H1 (cell line): ENCODE data around the gene CDK4. TPM values are rescaled to one million over a fixed set of nuclear protein-coding genes. Genes with fewer than 3 reads are reported as not detected.

Experiments used
- CHD7 ChIP-seq: fragments of 300-600 bp; sonication (generic); IDR thresholded peaks from 2 replicates; pipeline ENCODE4 v1.7.1; 2012; ENCODE audit warnings: low read length, moderate library complexity, mild to moderate bottlenecking, inconsistent platforms; ENCODE audit not compliant: insufficient replicate concordance
- CREB1 ChIP-seq: IDR thresholded peaks from 2 replicates; pipeline ENCODE4 v1.6.1; 2012; ENCODE audit warnings: inconsistent platforms
- RAD21 ChIP-seq, 2 experiments: IDR thresholded peaks in 1 of 2; conservative IDR thresholded peaks in 1 of 2; 2 replicates each; pipeline ENCODE4 v1.6.1; 2011; ENCODE audit warnings: low read depth in 2 of 2, low read length in 2 of 2, improper control_type of control experiment in 1 of 2, inconsistent platforms in 1 of 2, mild to moderate bottlenecking in 1 of 2, moderate library complexity in 1 of 2
- TCF12 ChIP-seq: IDR thresholded peaks from 2 replicates; pipeline ENCODE4 v1.6.1; 2011; ENCODE audit warnings: low read depth, mild to moderate bottlenecking, low read length
- polyA plus RNA-seq, 7 experiments: library from polyadenylated mRNA; depleted of rRNA in 3 of 7; stranded (reverse) in 5 of 7; unstranded in 2 of 7; fragments of >200 nt in 5 of 7; fragments of 200-250 nt in 2 of 7; gene quantifications; 1 replicate in 5 of 7; 2 replicates in 1 of 7; 4 replicates in 1 of 7; pipeline versions ENCODE4 v1.2.1 to v1.2.3, GENCODE V29; 2011 to 2013; ENCODE audit warnings: missing spikeins in 2 of 7, mixed read lengths in 2 of 7
- total RNA-seq: library from RNA; stranded (reverse); fragmentation: NEBNext Ultra II Directional; extraction: Animal tissue kit (Norgen Biotek cat#: 25700); gene quantifications from 2 replicates; pipeline ENCODE4 v1.2.1, GENCODE V29; 2021

The CDK4 gene
- total and polyA plus RNA-seq, 2 of the 8 experiments (the other 6 are each of a cell fraction or from before 2014, with no cell fraction given): 174 to 368 TPM

GRCh38 chr12:57781801-57782200 lies 29.7 kb upstream of the CDK4 start (continued):
- no peak for TF ChIP-seq CHD7
- no peak for TF ChIP-seq CREB1
- no peak for TF ChIP-seq RAD21 (IDR thresholded peaks at IDR 0.05 in 1 of 2, conservative IDR thresholded peaks at IDR 0.05 in 1 of 2; ENCODE audit: low read depth in 2 of 2, low read length in 2 of 2)
- TF ChIP-seq TCF12: no peak
- TF ChIP-seq, all 59 proteins: peak for 0
